GM21390 (cell line): ENCODE results near the gene SORCS1.

ENCODE experiments used
- ATAC-seq: cut with Tn5 transposase; IDR thresholded peaks from one replicate; pipeline ENCODE4 v1.9.1; 2021; ENCODE audit not compliant: unreplicated experiment

The SORCS1 gene

DNA sequence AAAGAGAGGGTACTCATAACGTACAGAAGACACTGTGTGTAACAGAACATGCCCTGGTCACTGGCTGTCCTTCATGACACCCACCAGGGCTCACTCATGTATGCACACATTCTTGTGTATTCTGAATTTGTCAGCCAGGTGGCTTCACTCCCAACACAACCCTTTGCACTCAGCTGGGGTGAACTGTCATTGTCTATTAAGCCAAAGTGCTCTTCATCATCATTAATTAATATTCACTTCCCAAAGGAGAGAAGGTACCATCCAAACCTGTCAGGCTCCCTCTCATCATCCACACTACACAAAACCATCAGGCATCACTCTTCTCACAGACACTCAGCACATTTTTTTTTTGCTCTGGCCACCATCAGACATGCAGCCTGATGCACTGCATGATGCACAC lies 469.8 kb downstream of the SORCS1 start:
- ATAC-seq = no peak

- ATAC-seq = no peak
These were observed 482.3 kb downstream of the SORCS1 start for GRCh38 chr10:106682175-106682574.

- no peak for ATAC-seq
These were observed 484.4 kb downstream of the SORCS1 start for GRCh38 chr10:106680061-106680460.

GRCh38 chr10:106679314-106679713 lies 485.2 kb downstream of the SORCS1 start:
- ATAC-seq = no peak

DNA sequence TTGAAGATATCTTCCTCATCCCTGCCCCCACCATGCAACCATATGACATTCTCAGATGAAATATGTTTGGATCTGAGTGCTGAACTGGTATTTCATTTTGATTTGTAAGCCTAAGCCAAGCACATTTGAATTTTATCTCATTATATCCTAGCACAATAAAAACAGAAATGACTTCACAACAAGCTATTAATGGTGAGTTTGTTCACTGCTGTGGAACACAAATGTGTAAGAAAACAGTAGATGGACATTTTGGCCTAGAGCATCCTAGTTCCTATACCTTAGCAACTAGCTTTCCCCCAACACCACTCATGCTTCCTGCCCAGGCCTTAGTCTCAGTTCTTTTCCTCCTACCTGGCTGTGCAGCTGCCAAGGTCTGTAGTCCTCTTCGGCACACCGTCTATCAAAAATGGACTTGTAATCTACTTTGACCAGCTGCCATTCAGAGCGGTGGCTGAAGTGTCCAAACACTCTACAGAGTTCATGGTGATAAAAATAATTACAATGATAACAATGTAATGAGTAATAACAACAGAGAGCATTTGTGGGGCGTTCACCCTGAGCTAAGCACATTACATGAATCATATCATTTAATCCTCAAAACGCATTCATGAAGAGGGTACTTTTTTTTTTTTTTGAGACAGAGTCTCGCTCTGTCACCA lies 491.9 kb downstream of the SORCS1 start:
- ATAC-seq = no peak

GRCh38 chr10:106661767-106662140 lies 502.8 kb downstream of the SORCS1 start:
- no peak for ATAC-seq

GRCh38 chr10:106661133-106661766 lies 503.3 kb downstream of the SORCS1 start:
- ATAC-seq = no peak

GRCh38 chr10:106660550-106660949 lies 504.0 kb downstream of the SORCS1 start:
- ATAC-seq = no peak

- ATAC-seq = no peak
These were observed 508.9 kb downstream of the SORCS1 start for GRCh38 chr10:106655636-106656035.

- ATAC-seq = no peak
These were observed 509.3 kb downstream of the SORCS1 start for GRCh38 chr10:106655165-106655564.

- no peak for ATAC-seq
These were observed 512.2 kb downstream of the SORCS1 start for GRCh38 chr10:106652279-106652678.

GRCh38 chr10:106648534-106649481 lies 515.7 kb downstream of the SORCS1 start:
- no peak for ATAC-seq

DNA sequence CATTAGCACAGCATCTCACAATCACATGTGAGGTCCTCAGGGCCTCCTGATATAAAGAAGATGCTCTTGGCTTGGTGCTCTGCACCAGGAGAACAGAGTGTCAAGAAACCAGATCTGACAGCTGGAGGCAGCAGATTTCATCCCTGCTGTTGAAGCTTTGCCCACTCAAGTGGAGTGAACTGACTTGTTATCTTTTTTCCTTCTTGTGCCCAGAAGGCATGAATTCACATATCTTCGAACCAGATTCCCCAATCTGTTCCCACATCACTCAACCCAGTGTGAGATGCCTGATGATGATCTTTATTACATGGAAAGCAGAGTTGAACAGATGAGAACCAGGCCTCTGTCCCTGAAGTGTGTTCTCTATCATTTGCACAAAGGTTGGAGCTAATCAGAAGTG lies 521.0 kb downstream of the SORCS1 start:
- ATAC-seq = no peak

DNA sequence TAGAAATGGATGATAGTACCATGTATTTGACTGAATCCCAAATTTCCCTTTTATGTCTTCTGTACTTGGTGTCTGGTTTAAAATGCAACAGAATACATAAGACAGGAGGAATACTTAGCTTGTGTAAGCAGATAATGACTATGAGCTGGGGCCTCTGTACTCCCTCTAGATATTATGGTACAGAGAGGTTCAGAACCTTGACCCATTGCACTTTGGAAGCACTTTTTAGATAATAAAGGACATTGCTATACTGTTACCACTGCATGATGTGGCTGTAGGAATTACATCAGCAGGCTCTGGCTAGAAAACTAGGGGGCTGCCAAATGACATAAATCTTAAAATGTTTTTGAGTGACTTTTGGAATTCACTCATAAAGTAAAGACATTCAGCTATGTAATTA lies 526.6 kb downstream of the SORCS1 start:
- no peak for ATAC-seq

DNA sequence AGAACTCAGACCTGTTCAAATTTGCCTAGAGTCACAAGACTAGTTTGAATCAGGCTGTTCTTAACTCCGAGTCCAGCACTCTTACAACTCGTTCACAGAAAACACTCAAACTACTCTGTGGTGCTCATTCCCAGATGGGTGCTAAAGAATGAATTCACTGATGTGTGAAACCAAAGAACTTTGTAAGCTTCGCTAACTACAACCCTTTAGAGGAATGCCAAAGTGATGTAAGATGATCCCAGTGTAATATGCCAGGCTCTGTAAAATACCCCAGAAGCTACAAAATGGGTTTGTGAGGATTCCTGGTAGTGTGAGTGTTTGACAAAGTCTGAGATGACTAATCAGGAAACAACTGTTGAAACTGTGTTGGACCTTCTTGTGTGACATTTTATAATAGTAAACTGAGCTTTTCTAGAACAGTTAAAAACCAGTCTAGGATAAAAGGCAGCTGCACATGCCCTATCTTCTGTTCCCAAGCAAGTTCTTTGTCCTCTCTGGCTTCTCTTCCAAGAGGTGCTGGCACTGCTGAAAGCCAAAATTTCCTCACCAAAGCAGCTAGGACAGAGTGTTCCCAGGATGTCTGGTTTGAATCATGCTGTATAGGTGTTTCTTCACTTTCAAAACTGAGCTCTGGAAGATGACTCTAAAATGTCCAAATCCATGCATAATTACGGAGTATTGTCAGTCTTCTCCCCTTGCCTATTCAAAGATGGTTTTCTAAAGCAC lies 527.6 kb downstream of the SORCS1 start:
- ATAC-seq = no peak

DNA sequence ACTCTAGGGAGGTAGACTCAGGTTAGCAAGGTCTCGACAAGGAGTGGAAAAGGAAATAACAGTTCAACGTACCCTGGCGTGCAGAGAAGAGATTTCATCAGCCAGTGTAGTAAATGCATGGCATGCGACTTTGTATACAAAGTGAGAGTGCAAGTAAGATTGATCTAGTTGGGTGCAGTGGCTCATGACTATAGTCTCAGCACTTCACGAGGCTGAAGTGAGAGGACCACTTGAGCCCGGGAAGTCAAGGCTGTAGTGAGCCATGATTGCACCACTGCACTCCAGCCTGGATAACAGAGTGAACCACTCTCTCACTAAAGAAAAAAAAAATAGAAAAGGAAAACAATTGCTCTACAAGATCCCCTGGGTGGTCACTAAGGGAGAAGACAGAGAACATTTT lies 528.6 kb downstream of the SORCS1 start:
- no peak for ATAC-seq

DNA sequence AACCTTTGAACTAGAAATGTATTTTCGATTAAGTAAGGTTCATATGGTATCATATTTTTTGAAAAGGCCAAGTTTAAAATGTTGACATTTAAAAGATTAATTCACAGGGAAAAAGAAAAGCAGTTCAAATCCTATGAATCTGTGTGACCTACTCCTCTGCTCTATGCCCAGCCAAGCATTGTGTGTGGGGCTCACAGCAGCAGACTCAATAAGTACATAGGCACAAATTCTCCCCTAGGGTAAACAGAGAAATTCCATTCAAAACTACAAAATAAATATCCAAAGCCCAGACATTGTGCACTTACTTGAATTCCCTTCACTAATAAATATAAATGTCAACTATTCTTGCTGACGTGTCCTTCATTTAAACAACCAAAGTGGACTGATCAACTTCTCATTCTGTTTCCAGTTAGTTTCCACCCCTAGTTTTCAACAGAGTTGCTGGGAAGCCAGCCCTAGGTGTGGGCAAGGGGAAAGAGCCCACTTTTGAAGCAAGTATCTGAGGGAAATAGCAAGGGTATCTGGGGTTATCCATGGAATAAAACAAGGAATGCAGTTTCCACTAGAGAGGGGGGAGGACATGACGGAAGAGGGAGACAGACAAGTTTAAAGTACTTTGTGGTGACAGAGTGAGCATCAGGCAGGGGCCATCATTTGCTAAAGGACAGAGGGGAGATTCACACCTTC lies 533.3 kb downstream of the SORCS1 start:
- no peak for ATAC-seq

DNA sequence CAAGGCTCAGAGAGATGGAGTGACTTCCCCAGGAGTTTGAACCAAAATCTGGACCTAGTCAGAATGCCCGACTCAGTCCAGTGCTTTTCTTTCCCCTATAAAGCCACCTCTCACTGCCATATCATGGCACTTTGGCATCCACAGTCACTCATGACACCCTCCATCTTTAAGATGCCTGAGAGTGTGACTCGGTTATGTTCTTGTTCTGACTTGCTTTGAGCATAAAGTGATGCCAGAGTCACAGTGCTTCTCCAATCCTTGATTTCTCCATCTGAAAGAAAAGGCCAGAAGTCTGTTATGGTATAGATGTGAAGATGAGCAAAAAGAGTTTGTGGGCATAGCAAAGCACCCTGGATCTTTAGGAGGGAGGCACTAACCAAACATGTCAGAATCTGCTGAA lies 538.1 kb downstream of the SORCS1 start:
- no peak for ATAC-seq

DNA sequence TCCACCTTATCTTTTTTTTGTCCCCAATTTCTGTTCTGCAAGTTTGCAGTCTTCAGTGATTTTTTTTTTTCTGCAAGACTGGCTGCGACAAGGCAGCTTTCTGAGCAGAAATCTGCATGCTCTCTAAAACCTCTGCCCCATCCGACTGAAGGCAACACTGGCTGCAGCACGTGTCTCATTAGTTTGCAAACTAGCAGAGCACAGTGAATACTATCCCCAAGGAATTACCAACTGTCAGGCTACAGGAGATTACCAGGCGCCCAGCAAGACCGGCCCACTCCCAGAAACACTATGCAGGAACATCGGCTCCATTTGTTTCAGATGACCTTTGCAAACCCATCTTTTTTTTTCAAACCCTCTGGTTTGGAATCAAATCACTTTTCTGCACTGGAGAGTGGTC lies 538.8 kb downstream of the SORCS1 start:
- ATAC-seq = no peak

DNA sequence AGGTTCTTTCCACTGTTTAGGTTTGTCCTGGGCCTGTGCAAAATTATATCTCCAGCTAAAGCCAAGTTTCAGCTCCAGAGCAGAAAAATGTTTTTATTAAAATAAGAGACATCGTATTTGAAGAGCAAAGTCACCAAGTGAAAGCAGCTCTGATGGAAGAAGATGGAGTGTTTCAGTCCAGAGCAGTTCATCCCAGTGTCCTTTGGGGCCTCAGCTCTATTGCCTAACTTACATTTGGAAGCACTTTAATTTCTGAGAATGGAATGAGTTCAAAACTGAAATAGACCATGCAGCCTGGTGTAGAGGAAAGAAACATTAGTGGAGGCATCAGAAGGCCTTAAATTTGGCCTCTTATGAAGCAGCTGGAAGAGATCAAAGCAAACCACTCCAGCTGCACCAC lies 545.2 kb downstream of the SORCS1 start:
- ATAC-seq = no peak

GRCh38 chr10:106618646-106619045 lies 545.9 kb downstream of the SORCS1 start:
- no peak for ATAC-seq
